ENCODE results near the gene TMEM187.

The TMEM187 gene

DNA sequence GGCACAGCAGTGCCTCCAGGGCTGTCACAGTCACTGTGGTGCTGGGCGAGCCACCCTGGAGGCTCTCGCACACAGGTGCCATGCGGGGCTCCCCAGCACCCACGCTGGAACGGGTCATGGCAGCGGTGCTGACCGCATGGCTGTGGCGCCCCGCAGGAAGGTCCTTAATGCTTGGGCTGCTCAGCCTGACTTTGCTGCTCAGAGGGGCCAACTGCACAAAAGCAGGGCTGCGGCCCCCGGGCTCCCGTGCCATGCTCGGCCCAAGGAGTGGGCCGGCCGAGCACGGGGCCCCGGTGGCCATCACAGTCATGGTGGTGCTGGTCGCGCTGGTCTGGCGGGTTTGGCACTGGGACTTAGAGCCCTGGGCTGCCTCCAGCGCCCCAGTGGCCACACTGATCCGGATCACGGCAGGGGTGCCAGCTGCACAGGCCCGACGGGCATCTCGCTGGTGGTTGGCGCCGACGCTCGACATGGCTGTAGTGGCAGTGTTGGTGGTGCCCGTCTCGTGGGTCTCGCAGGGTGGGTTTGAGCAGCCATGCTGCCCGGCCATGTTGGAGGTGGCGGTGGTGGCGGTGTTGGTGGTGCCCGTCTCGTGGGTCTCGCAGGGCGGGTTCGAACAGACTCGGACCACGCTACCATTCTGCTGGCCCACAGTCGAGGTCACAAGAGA lies 17.9 kb upstream of the TMEM187 start:
- H3K27ac ChIP-seq: no peak overlapping the region

DNA sequence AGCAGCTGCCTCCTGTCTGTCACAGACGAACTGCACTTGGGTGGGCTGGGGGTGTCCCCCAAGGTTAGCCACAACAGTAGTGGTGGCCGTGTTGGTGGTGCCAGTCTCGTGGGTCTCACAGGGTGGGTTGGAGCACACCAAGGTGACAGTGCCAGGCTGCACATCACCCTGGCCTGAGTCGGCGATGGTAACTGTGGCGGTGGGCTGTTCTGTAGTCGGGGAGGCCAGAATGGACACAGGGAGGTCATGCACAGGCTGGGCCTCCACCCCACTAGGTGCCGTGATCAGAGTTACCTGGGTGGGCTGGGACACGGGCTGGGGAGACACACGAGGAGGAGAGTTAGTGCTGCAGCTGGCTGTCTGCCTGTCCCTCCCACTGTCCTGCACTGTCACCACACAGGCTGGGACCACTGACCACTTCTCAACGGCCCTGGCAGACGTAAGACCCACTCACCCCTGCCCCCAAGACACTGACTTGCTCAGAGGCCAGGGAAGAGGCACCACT lies 17.3 kb upstream of the TMEM187 start:
- no peaks in the 10 kb centered on the region for H3K4me1 ChIP-seq

More for the DNA sequence above, 17.9 kb upstream of the TMEM187 start:
- TF ChIP-seq, protein P1, sequence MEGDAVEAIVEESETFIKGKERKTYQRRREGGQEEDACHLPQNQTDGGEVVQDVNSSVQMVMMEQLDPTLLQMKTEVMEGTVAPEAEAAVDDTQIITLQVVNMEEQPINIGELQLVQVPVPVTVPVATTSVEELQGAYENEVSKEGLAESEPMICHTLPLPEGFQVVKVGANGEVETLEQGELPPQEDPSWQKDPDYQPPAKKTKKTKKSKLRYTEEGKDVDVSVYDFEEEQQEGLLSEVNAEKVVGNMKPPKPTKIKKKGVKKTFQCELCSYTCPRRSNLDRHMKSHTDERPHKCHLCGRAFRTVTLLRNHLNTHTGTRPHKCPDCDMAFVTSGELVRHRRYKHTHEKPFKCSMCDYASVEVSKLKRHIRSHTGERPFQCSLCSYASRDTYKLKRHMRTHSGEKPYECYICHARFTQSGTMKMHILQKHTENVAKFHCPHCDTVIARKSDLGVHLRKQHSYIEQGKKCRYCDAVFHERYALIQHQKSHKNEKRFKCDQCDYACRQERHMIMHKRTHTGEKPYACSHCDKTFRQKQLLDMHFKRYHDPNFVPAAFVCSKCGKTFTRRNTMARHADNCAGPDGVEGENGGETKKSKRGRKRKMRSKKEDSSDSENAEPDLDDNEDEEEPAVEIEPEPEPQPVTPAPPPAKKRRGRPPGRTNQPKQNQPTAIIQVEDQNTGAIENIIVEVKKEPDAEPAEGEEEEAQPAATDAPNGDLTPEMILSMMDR (IDR thresholded peaks at IDR 0.05): no peak
- no peak overlapping the region for H3K4me3 ChIP-seq (ENCODE audit: low read depth, low read length)
- H3K9ac ChIP-seq: no peak overlapping the region
- H2AFZ ChIP-seq: no peak overlapping the region
- H3K4me1 ChIP-seq: no peaks in the 10 kb centered on the region
- no peaks in the 10 kb centered on the region for H3K79me2 ChIP-seq
- H3K9me3 ChIP-seq (ENCODE audit: control insufficient read depth, low read length): no peaks in the 10 kb centered on the region
- no peaks in the 10 kb centered on the region for H3K27me3 ChIP-seq (ENCODE audit: control insufficient read depth, insufficient read depth, low read length)
- no peak overlapping the region for H3K4me2 ChIP-seq (ENCODE audit: low read length)
- no peaks in the 10 kb centered on the region for H3K36me3 ChIP-seq (ENCODE audit: control insufficient read depth, insufficient read depth, low read length)

DNA sequence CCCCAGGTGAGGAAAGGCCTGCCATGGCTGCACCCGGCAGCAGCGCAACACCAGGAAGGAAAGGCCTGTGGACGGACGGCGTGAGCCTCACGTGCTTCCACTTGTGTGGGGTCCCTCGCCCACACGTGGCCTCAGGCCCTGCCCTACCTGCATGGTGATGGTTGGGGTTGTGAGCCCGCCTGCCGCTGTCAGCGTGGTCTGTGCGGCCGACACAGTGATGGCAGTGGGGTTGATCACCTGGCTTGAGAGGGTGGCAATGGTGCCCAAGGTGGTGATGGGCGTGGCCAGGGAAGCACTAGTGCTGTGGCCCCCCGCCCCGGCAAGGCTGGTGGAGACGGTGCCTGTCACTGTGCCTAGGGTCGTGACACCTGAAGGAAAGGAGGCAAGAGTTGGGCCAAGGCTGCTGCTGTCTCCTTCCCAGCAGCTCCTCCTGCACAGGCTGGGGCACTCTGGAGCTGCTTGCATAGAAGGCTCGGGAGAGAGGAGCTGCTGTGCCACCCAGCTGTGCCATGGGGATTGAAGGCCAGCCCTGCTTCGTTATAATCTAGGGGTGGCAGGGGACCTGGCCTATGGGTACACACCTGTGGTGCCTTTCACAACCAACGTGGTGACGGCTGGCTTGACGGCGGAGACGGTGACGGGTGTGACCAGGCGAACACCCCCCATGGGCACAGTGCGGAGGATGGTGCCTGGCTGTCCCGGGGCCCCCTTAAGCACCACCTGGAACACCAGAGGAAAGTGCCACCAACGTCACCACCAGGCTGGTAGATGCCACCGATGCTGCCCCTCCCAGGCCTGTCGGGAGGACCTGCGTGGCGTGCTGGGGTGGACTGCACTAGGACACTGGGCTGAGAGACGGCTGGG lies 16.3 kb upstream of the TMEM187 start:
- Histone ChIP-seq H3K27ac (no peak overlapping the region), H2AFZ (no peak overlapping the region), H3K79me2 (peaks cover 2% of the 10 kb centered on the region), H3K4me1 (no peaks in the 10 kb centered on the region), H3K36me3 (ENCODE audit: control insufficient read depth, insufficient read depth, low read length) (no peaks in the 10 kb centered on the region), H3K4me2 (ENCODE audit: low read length) (no peak overlapping the region), H3K9me3 (ENCODE audit: control insufficient read depth, low read length) (no peaks in the 10 kb centered on the region), H3K27me3 (ENCODE audit: control insufficient read depth, insufficient read depth, low read length) (no peaks in the 10 kb centered on the region), H3K4me3 (ENCODE audit: low read depth, low read length) (no peak overlapping the region), H3K9ac (no peak overlapping the region)
- TF ChIP-seq, protein P1 (IDR thresholded peaks at IDR 0.05): no peak

More for the DNA sequence above, 17.3 kb upstream of the TMEM187 start:
- H3K9ac ChIP-seq: no peak overlapping the region
- no peaks in the 10 kb centered on the region for H3K27me3 ChIP-seq (ENCODE audit: control insufficient read depth, insufficient read depth, low read length)
- H3K27ac ChIP-seq: no peak overlapping the region
- no peaks in the 10 kb centered on the region for H3K9me3 ChIP-seq (ENCODE audit: control insufficient read depth, low read length)
- H3K79me2 ChIP-seq: no peaks in the 10 kb centered on the region
- no peak overlapping the region for H3K4me2 ChIP-seq (ENCODE audit: low read length)
- no peaks in the 10 kb centered on the region for H3K36me3 ChIP-seq (ENCODE audit: control insufficient read depth, insufficient read depth, low read length)
- no peak overlapping the region for H2AFZ ChIP-seq
- TF ChIP-seq, protein P1 (IDR thresholded peaks at IDR 0.05): no peak
- H3K4me3 ChIP-seq (ENCODE audit: low read depth, low read length): no peak overlapping the region

DNA sequence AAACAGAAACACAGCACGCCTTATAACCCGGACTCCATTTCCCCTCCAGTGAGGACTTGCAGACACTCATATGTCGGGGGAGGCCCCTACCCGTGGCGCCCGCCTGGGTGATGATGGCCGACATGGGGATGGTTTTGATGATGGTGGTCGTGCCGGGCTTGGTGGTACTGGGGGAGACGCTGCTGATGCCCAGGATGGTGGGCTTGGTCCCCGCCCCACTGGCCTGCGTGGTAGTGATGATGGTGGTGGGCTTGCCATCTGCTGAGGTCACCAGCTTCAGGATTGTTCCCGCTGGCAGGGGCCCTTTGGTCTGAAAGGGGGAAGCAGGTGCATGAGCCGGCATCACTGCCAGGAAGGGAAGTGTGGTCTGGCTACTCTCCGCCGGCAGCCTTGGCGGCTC lies 15.3 kb upstream of the TMEM187 start:
- Histone ChIP-seq H3K9ac (no peak overlapping the region), H3K4me1 (no peaks in the 10 kb centered on the region), H2AFZ (no peak overlapping the region), H3K36me3 (ENCODE audit: control insufficient read depth, insufficient read depth, low read length) (no peaks in the 10 kb centered on the region), H3K4me3 (ENCODE audit: low read depth, low read length) (no peak overlapping the region), H3K79me2 (peaks cover 2% of the 10 kb centered on the region), H3K9me3 (ENCODE audit: control insufficient read depth, low read length) (no peaks in the 10 kb centered on the region), H3K27ac (no peak overlapping the region), H3K4me2 (ENCODE audit: low read length) (no peak overlapping the region), H3K27me3 (ENCODE audit: control insufficient read depth, insufficient read depth, low read length) (no peaks in the 10 kb centered on the region)
- TF ChIP-seq, protein P1 (IDR thresholded peaks at IDR 0.05): no peak
